ENCODE results near the gene SHISAL2A.

- no peak for TF ChIP-seq CTCF (IDR thresholded peaks at IDR 0.05; ENCODE audit: poor library complexity, severe bottlenecking)
- TF ChIP-seq MXI1 (conservative IDR thresholded peaks at IDR 0.05; ENCODE audit: poor library complexity, severe bottlenecking): no peak
- no peak for TF ChIP-seq REST (IDR thresholded peaks at IDR 0.05; ENCODE audit: borderline replicate concordance)
- TF ChIP-seq POLR2AphosphoS5 (IDR thresholded peaks at IDR 0.05): no peak
- no peak for TF ChIP-seq EZH2 (IDR thresholded peaks at IDR 0.05; ENCODE audit: borderline replicate concordance, insufficient read depth, low read length, poor library complexity, severe bottlenecking)
Observed at GRCh38 chr1:52665006-52665941, 32.3 kb downstream of the SHISAL2A start.
